Measurements from ENCODE around the gene IGSF1.

IGSF1 gene

GRCh38 chrX:131288738-131289511 lies at the start of gene IGSF1:
Gene IGSF1 (minus strand): TSS chrX:131289306. CDS start chrX:131286674, 2,632 bp downstream.
- no peak for DNase-seq

GRCh38 chrX:131332331-131332730 lies 43.2 kb upstream of the IGSF1 start:
- no peak for DNase-seq

- DNase-seq: peak; percentile 52
Observed at GRCh38 chrX:131331152-131331551, 42.0 kb upstream of the IGSF1 start.

- no peak for DNase-seq
Observed at GRCh38 chrX:131330735-131331134, 41.6 kb upstream of the IGSF1 start.

GRCh38 chrX:131322651-131323050 lies 33.5 kb upstream of the IGSF1 start:
- no peak for DNase-seq

GRCh38 chrX:131317326-131317725 lies 28.2 kb upstream of the IGSF1 start:
- DNase-seq: no peak

GRCh38 chrX:131316260-131316659 lies 27.2 kb upstream of the IGSF1 start:
- no peak for DNase-seq

GRCh38 chrX:131308980-131309379 lies 19.9 kb upstream of the IGSF1 start:
- no peak for DNase-seq

GRCh38 chrX:131306601-131307000 lies 17.5 kb upstream of the IGSF1 start:
- no peak for DNase-seq

- DNase-seq: no peak
Observed at GRCh38 chrX:131305926-131306325, 16.8 kb upstream of the IGSF1 start.

- DNase-seq: no peak
Observed at GRCh38 chrX:131302701-131303100, 13.6 kb upstream of the IGSF1 start.

- no peak for DNase-seq
Observed at GRCh38 chrX:131301155-131301554, 12.0 kb upstream of the IGSF1 start.

- no peak for DNase-seq
Observed at GRCh38 chrX:131298846-131299245, 9.7 kb upstream of the IGSF1 start.

- DNase-seq: no peak
Observed at GRCh38 chrX:131298036-131298435, 8.9 kb upstream of the IGSF1 start.

- no peak for DNase-seq
Observed at GRCh38 chrX:131289527-131289926, 421 bp upstream of the IGSF1 start.

GRCh38 chrX:131288188-131288587 lies 918 bp downstream of the IGSF1 start:
- no peak for DNase-seq

- no peak for DNase-seq
Observed at GRCh38 chrX:131287560-131288179, 1.4 kb downstream of the IGSF1 start.

GRCh38 chrX:131279617-131280016 lies 9.5 kb downstream of the IGSF1 start:
- peak; percentile 41 for DNase-seq

- no peak for DNase-seq
Observed at GRCh38 chrX:131279197-131279596, 9.9 kb downstream of the IGSF1 start.

GRCh38 chrX:131277543-131278136 lies 11.5 kb downstream of the IGSF1 start:
- DNase-seq: no peak

GRCh38 chrX:131273011-131273410 lies 16.1 kb downstream of the IGSF1 start:
- DNase-seq: no peak

- no peak for DNase-seq
Observed at GRCh38 chrX:131271826-131272225, 17.3 kb downstream of the IGSF1 start.

GRCh38 chrX:131271274-131271673 lies 17.8 kb downstream of the IGSF1 start:
- no peak for DNase-seq

GRCh38 chrX:131270080-131270479 lies 19.0 kb downstream of the IGSF1 start:
- DNase-seq: no peak

Measured in NCI-H146 (cell line).